ENCODE measurements around the gene CSGALNACT2.

Gene CSGALNACT2

DNA sequence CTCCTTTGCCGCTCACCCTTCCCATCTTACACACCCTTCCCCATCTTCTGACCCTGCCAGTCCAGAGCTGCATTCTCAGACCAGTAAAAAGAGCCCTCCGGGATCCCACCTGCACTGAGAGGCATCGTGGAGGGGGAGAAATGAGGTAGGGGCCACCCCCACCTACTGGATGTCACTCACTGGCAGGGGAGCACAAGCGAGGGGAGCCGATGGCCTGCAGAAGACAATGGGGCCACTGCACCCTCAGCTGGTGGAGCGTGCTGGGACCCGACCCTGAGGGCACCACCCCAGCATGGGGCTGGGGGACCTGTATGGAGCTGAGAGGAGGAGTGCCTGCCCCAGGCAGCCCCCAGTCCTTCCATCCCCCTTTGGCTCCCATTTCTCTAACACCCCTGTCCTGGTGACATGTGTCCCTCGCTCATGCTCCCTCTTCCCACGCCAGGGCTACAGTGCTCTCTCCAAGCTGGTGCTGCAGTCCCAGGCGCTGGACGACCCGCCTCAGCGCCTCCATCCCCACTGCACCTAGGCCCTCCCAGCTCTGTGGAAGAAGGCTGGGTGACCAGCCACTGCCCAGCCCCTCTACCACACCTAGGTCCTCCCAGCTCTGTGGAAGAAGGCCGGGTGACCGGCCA, 78.8 kb downstream of the CSGALNACT2 start:
- Histone ChIP-seq H3K27ac (no peak overlapping the region), H3K9ac (no peak overlapping the region), H3K4me3 (ENCODE audit: low read depth, low read length) (no peak overlapping the region), H3K9me3 (ENCODE audit: control insufficient read depth, low read length) (no peaks in the 10 kb centered on the region), H2AFZ (no peak overlapping the region), H3K4me2 (ENCODE audit: low read length) (no peak overlapping the region), H3K79me2 (no peaks in the 10 kb centered on the region), H3K27me3 (ENCODE audit: control insufficient read depth, insufficient read depth, low read length) (no peaks in the 10 kb centered on the region), H3K36me3 (ENCODE audit: control insufficient read depth, insufficient read depth, low read length) (no peaks in the 10 kb centered on the region), H3K4me1 (peaks cover 4% of the 10 kb centered on the region)
- TF ChIP-seq, protein P1, sequence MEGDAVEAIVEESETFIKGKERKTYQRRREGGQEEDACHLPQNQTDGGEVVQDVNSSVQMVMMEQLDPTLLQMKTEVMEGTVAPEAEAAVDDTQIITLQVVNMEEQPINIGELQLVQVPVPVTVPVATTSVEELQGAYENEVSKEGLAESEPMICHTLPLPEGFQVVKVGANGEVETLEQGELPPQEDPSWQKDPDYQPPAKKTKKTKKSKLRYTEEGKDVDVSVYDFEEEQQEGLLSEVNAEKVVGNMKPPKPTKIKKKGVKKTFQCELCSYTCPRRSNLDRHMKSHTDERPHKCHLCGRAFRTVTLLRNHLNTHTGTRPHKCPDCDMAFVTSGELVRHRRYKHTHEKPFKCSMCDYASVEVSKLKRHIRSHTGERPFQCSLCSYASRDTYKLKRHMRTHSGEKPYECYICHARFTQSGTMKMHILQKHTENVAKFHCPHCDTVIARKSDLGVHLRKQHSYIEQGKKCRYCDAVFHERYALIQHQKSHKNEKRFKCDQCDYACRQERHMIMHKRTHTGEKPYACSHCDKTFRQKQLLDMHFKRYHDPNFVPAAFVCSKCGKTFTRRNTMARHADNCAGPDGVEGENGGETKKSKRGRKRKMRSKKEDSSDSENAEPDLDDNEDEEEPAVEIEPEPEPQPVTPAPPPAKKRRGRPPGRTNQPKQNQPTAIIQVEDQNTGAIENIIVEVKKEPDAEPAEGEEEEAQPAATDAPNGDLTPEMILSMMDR (IDR thresholded peaks at IDR 0.05), result no peak

DNA sequence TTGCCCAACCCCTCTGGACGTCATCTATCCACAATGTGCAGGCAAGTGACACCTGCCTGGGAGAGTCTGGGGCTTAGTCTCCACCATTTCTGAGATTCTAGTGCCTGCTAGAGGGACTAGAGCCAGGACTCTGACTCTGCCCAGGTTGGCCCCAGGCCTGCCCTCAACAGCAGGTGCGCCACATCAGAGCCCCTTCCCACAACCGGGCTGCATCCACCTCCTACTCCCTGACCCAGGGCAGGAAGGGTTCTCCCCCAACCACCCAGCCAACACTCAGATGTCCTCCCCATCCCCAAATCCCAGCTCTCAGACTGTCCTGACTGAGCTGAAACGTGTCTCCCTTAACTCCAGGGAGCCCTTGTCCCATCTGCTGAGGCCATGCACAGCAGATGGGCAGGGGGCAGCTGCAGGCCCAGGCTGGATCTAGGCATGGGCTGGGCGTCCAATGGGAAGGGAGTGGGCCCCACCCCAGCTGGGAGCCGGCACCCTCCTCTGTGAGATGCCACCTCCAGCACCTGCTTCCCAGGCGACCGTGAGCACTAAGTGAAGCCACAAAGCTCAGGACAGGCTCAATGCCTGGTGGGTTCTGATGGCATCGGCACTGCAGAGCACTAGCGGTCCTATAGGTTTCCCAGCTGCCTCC, 79.4 kb downstream of the CSGALNACT2 start:
- Histone ChIP-seq H3K79me2 (no peaks in the 10 kb centered on the region), H3K4me1 (peaks cover 4% of the 10 kb centered on the region), H3K27me3 (ENCODE audit: control insufficient read depth, insufficient read depth, low read length) (no peaks in the 10 kb centered on the region), H3K4me2 (ENCODE audit: low read length) (no peak overlapping the region), H2AFZ (no peak overlapping the region), H3K27ac (no peak overlapping the region), H3K4me3 (ENCODE audit: low read depth, low read length) (no peak overlapping the region), H3K9me3 (ENCODE audit: control insufficient read depth, low read length) (no peaks in the 10 kb centered on the region), H3K36me3 (ENCODE audit: control insufficient read depth, insufficient read depth, low read length) (no peaks in the 10 kb centered on the region), H3K9ac (no peak overlapping the region)
- TF ChIP-seq, protein P1 (IDR thresholded peaks at IDR 0.05), result no peak

DNA sequence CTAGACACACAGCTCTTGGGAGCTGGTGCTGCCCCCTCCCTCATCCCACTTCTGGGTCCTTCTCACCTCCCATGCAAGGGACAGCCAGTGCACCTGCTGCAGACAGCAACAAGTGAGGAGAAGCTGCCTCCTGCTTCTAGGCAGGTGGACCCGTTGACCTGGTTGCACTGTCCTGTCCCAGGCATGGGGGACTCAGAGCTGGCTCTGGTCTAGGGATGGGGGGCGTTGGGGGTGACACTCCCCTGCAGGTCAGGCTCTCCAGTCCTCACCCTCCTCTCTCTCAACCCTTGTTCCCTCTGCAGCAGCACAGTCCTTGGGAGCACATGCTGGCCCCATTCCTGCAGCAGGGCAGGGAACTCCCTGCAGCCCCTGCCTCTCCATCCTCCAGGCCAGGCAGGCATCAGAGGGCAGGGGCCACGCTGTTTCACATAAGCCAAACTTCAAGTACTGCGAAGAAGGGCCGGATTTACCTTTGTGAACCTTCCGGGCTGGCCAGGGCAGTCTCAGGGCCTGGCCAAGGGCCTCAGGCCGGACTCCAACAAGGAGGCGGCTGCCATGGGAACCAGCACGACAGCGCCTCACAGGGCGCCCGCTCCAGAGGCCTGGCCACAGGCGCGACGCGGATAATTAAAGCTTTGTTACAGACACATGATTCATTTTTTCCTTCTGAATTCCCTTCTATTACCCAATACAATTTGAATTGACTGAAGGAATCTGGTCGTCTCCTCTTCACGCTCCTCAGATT, 80.1 kb downstream of the CSGALNACT2 start:
- TF ChIP-seq, protein P1 (IDR thresholded peaks at IDR 0.05), result no peak
- H3K36me3 ChIP-seq (ENCODE audit: control insufficient read depth, insufficient read depth, low read length), result no peaks in the 10 kb centered on the region
- no peaks in the 10 kb centered on the region for H3K27me3 ChIP-seq (ENCODE audit: control insufficient read depth, insufficient read depth, low read length)
- H3K9me3 ChIP-seq (ENCODE audit: control insufficient read depth, low read length), result no peaks in the 10 kb centered on the region
- no peak overlapping the region for H3K27ac ChIP-seq
- no peak overlapping the region for H2AFZ ChIP-seq
- H3K4me1 ChIP-seq, result peaks cover 4% of the 10 kb centered on the region
- no peak overlapping the region for H3K4me3 ChIP-seq (ENCODE audit: low read depth, low read length)
- no peaks in the 10 kb centered on the region for H3K79me2 ChIP-seq
- H3K4me2 ChIP-seq (ENCODE audit: low read length), result no peak overlapping the region
- no peak overlapping the region for H3K9ac ChIP-seq

DNA sequence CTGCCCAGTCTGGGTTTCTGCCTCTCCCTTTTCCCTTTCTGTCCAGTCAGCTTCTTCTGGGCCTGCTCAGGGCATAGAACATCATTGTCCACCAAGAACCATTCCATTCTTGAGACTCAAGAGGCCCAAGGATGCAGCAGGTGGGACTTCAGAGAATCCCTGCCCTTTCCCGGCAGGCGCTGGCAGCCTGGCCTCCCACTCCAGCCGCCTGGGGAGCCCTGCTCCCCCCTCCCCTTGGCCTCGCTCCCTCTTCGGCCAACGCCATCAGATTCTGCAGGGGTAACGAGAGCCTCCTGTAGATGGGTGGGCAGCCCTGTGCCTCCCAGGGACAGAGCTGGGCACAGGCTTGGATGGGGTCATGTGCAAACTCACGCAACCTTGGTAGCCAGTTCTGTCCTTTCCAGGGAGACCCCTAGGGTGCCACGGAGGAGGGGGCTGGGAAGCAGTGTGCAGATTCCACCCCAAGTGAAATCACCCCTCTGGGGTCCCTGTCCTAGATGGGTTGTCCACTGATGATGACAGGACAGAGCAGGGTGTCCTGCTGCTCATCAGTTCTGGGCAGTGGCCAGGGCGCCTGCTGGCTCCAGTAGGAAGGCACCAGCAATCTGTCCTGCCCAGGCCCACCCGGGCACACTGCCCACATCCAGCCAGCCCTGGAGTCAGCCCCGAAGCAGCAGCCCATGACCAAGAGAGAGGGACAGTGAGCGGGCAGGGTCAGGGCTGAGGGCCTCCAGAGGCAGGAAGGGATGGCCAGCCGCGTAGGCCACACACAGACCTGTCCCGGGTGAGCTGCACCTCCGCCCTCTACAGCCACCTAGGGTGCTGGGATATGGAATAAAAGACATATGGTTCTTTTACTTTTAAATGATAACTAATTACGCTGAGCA, 80.9 kb downstream of the CSGALNACT2 start:
- Histone ChIP-seq H2AFZ (no peak overlapping the region), H3K36me3 (ENCODE audit: control insufficient read depth, insufficient read depth, low read length) (no peaks in the 10 kb centered on the region), H3K79me2 (no peaks in the 10 kb centered on the region), H3K27me3 (ENCODE audit: control insufficient read depth, insufficient read depth, low read length) (no peaks in the 10 kb centered on the region), H3K4me3 (ENCODE audit: low read depth, low read length) (no peak overlapping the region), H3K9ac (no peak overlapping the region), H3K27ac (no peak overlapping the region), H3K9me3 (ENCODE audit: control insufficient read depth, low read length) (no peaks in the 10 kb centered on the region), H3K4me2 (ENCODE audit: low read length) (no peak overlapping the region), H3K4me1 (peaks cover 4% of the 10 kb centered on the region)
- TF ChIP-seq, protein P1 (IDR thresholded peaks at IDR 0.05), result no peak
